ENCODE measurements around the gene LETM1. TPM values are rescaled to one million over a fixed set of nuclear protein-coding genes. Genes with fewer than 3 reads are reported as not detected.

The LETM1 gene
- total RNA-seq, 1 donor = 91.5 TPM

DNA sequence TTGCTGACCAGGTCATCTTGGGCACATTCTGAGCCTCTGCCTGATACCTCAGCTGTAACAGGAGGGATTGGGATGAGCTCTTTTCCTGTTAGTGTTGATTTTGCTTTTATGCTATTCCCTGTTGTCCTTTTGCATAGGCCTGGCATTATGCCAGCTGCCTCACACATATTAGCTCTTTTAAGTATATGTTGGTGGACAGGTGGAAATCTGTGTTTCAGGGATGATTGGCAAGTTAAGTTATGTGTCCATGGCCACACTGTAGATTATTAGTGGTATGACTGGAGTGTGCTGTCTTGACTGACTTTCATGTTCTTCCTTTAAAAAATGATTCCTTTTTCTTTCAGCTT is 44.1 kb upstream of the LETM1 start:
- no peak for TF ChIP-seq CTCF (IDR thresholded peaks at IDR 0.05; ENCODE audit: insufficient read depth, low read depth, low read length)
- H3K4me3 ChIP-seq (ENCODE audit: low read depth, low read length) = no peak overlapping the region
- DNase-seq (ENCODE audit: low read depth) = no peak

- TF ChIP-seq CTCF (IDR thresholded peaks at IDR 0.05; ENCODE audit: insufficient read depth, low read depth, low read length) = peak; percentile 86
- H3K4me3 ChIP-seq (ENCODE audit: low read depth, low read length) = no peak overlapping the region
- DNase-seq (ENCODE audit: low read depth) = peak; percentile 84
Observed at GRCh38 chr4:1899149-1900086, 43.5 kb upstream of the LETM1 start.

DNA sequence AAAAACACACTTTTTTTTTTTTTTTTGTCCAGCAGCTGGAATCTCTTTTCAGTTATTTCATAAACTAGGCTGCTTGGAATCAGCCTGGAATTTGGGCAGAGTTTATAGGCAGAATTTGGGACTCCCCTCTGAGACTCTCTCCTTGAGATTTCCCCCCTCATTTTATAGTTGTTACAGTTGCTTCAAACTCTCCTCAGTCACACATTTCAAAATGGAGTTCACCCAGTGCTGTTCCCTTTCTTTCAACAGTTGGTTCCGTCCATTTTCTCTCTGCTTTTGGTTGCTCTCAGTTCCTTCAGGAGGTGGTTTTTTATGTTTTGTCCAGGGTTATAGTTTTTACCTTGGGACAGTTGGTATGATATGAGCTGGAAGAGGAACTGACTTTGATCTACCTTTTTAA is 42.7 kb upstream of the LETM1 start:
- no peak for DNase-seq (ENCODE audit: low read depth)
- TF ChIP-seq CTCF (IDR thresholded peaks at IDR 0.05; ENCODE audit: insufficient read depth, low read depth, low read length) = no peak
- H3K4me3 ChIP-seq (ENCODE audit: low read depth, low read length) = no peak overlapping the region

GRCh38 chr4:1898007-1898406 is 42.1 kb upstream of the LETM1 start:
- TF ChIP-seq CTCF (IDR thresholded peaks at IDR 0.05; ENCODE audit: insufficient read depth, low read depth, low read length) = no peak
- no peak for DNase-seq (ENCODE audit: low read depth)
- no peak overlapping the region for H3K4me3 ChIP-seq (ENCODE audit: low read depth, low read length)

- no peak for DNase-seq (ENCODE audit: low read depth)
- no peak overlapping the region for H3K4me3 ChIP-seq (ENCODE audit: low read depth, low read length)
- no peak for TF ChIP-seq CTCF (IDR thresholded peaks at IDR 0.05; ENCODE audit: insufficient read depth, low read depth, low read length)
Observed at GRCh38 chr4:1896658-1896991, 40.7 kb upstream of the LETM1 start.

- DNase-seq (ENCODE audit: low read depth) = no peak
- no peak overlapping the region for H3K4me3 ChIP-seq (ENCODE audit: low read depth, low read length)
- no peak for TF ChIP-seq CTCF (IDR thresholded peaks at IDR 0.05; ENCODE audit: insufficient read depth, low read depth, low read length)
Observed at GRCh38 chr4:1895971-1896657, 40.2 kb upstream of the LETM1 start.
